ENCODE data around the gene GRSF1. TPM values are rescaled to one million over a fixed set of nuclear protein-coding genes. Genes with fewer than 3 reads are reported as not detected.

GRSF1 gene
- total RNA-seq (2021) (84.6 to 98.5 TPM (median 84.7 TPM) in 3 replicates), Bru-seq, nascent RNA (percentile 93 among the genes with signal in this experiment)
- long read RNA-seq, experiment 1, full-length matches to known transcripts = 371 of 449 reads
- long read RNA-seq, experiment 1, partial matches to known transcripts = 31 of 449 reads
- long read RNA-seq, experiment 1, other reads (novel, unspliced or antisense) = 47 of 449 reads
- long read RNA-seq, experiment 2, full-length matches to known transcripts = 139 of 221 reads
- long read RNA-seq, experiment 2, partial matches to known transcripts = 29 of 221 reads
- long read RNA-seq, experiment 2, other reads (novel, unspliced or antisense) = 53 of 221 reads
- long read RNA-seq, experiment 3, full-length matches to known transcripts = 13 of 30 reads
- long read RNA-seq, experiment 3, partial matches to known transcripts = 13 of 30 reads
- long read RNA-seq, experiment 3, other reads (novel, unspliced or antisense) = 4 of 30 reads

GRCh38 chr4:70839589-70840093 lies at the start of gene GRSF1:
Gene GRSF1 (minus strand): TSS chr4:70839890. CDS start chr4:70839827, 63 bp downstream.
- CTCF ChIA-PET = interaction anchor here (0.5 to 2.1 kb wide), 4 partner anchors 63 to 172 kb away, joined by 3 to 6 read pairs (median 6); partner anchors contain the start of gene MOB1B
- H3K4me1 Mint-ChIP-seq = peaks cover 20% of the 10 kb centered on the region
- no peaks in the 10 kb centered on the region for H3K9me3 Mint-ChIP-seq
- no peaks in the 10 kb centered on the region for H3K27me3 Mint-ChIP-seq (ENCODE audit: low read depth)
- peak within 1 kb of the TSS; percentile 91 for H3K27ac Mint-ChIP-seq
- peak; percentile 94 for DNase-seq (ENCODE audit: low spot score)
- peak; percentile 92 for ATAC-seq
- POLR2A ChIA-PET = interaction anchor here (2.1 to 3.1 kb wide), 2 partner anchors 62 to 154 kb away, joined by 14 to 18 read pairs; partner anchors contain the start of genes DCK and MOB1B
- H3K36me3 Mint-ChIP-seq = peaks cover 10% of the 10 kb centered on the region
- H3K4me3 Mint-ChIP-seq = peak within 1 kb of the TSS; percentile 94
- TF ChIP-seq E2F5 (CRISPR knock-in tag; IDR thresholded peaks at IDR 0.05) (no peak), NFYB (CRISPR knock-in tag; conservative IDR thresholded peaks at IDR 0.05; ENCODE audit: low read depth) (0 out of 2 replicates have a peak, but pooled peaks have one; percentile 14), ATF1 (CRISPR knock-in tag; IDR thresholded peaks at IDR 0.05) (no peak), EMX1 (CRISPR knock-in tag; IDR thresholded peaks at IDR 0.05) (no peak), GRHL2 (CRISPR knock-in tag; IDR thresholded peaks at IDR 0.05; ENCODE audit: insufficient replicate concordance, severe bottlenecking) (no peak), CREM (CRISPR knock-in tag; IDR thresholded peaks at IDR 0.05) (no peak), TEAD1 (CRISPR knock-in tag; IDR thresholded peaks at IDR 0.05) (0 out of 2 replicates have a peak, but pooled peaks have one; percentile 13), FOXK1 (CRISPR knock-in tag; IDR thresholded peaks at IDR 0.05) (no peak), ZNF512 (CRISPR knock-in tag; IDR thresholded peaks at IDR 0.05; ENCODE audit: borderline replicate concordance) (0 out of 2 replicates have a peak, but pooled peaks have one; percentile 60), GTF2I (CRISPR knock-in tag; conservative IDR thresholded peaks at IDR 0.05) (no peak), ZNF423 (CRISPR knock-in tag; IDR thresholded peaks at IDR 0.05) (no peak), ZNF396 (CRISPR knock-in tag; IDR thresholded peaks at IDR 0.05; ENCODE audit: borderline replicate concordance) (no peak), NR2C2 (CRISPR knock-in tag; IDR thresholded peaks at IDR 0.05) (no peak), ATF3 (CRISPR knock-in tag; conservative IDR thresholded peaks at IDR 0.05) (no peak), ZNF138 (CRISPR knock-in tag; conservative IDR thresholded peaks at IDR 0.05) (no peak), ATF2 (CRISPR knock-in tag; IDR thresholded peaks at IDR 0.05; ENCODE audit: borderline replicate concordance, low read depth) (no peak), ARID4B (CRISPR knock-in tag; IDR thresholded peaks at IDR 0.05; ENCODE audit: borderline replicate concordance) (peak; percentile 29; the same call in 1 of the 2 replicates), ZBTB43 (CRISPR knock-in tag; IDR thresholded peaks at IDR 0.05) (no peak; the same call in 1 of the 2 replicates), GABPB1 (CRISPR knock-in tag; IDR thresholded peaks at IDR 0.05) (peak; percentile 54; the same call in 1 of the 2 replicates), CTCF (IDR thresholded peaks at IDR 0.05) (no peak), ZNF425 (CRISPR knock-in tag; conservative IDR thresholded peaks at IDR 0.05) (no peak)
